Stromal cell of bone marrow (primary cell): ENCODE measurements around the gene PCDHGB2.
"Not testable (repeated sequence)": the region's sequence is repeated elsewhere in the genome, so short reads cannot be mapped to it uniquely, and the experiment has no call there.

ENCODE experiments used
- DNase-seq: peaks from one replicate; pipeline ENCODE4 v3.0.0-alpha.2; 2012; ENCODE audit warnings: low read depth

Gene PCDHGB2

GRCh38 chr5:141359790-141360426, at the start of gene PCDHGB2:
PCDHGB2 (plus strand) TSS chr5:141359994; CDS start chr5:141360136, 142 bp downstream.
- DNase-seq: no peak

- DNase-seq: no peak
Measured at GRCh38 chr5:141313711-141314110, 46.1 kb upstream of the PCDHGB2 start.

GRCh38 chr5:141316963-141317362, 42.8 kb upstream of the PCDHGB2 start:
- DNase-seq: not testable (repeated sequence)

GRCh38 chr5:141319202-141319601, 40.6 kb upstream of the PCDHGB2 start:
- no peak for DNase-seq

GRCh38 chr5:141319699-141320098, 40.1 kb upstream of the PCDHGB2 start:
- DNase-seq: no peak

GRCh38 chr5:141320225-141321169, 39.3 kb upstream of the PCDHGB2 start, which contains the start of gene TAF7:
TAF7 (minus strand) TSS chr5:141320784; CDS start chr5:141320044, 740 bp downstream.
- peak; percentile 84 for DNase-seq

- DNase-seq: no peak
Measured at GRCh38 chr5:141322261-141322660, 37.5 kb upstream of the PCDHGB2 start.

GRCh38 chr5:141326088-141326854, 33.5 kb upstream of the PCDHGB2 start:
- peak; percentile 62 for DNase-seq

- DNase-seq: no peak
Measured at GRCh38 chr5:141328231-141328630, 31.6 kb upstream of the PCDHGB2 start.

GRCh38 chr5:141330299-141331080, 29.3 kb upstream of the PCDHGB2 start, which contains the start of gene PCDHGA1:
PCDHGA1 (plus strand) TSS chr5:141330514.
- no peak for DNase-seq

- not testable (repeated sequence) for DNase-seq
Measured at GRCh38 chr5:141332571-141332970, 27.2 kb upstream of the PCDHGB2 start.

- DNase-seq: no peak
Measured at GRCh38 chr5:141338538-141339306, 21.1 kb upstream of the PCDHGB2 start, which contains the start of gene PCDHGA2. PCDHGA2 (plus strand) TSS chr5:141338760.

GRCh38 chr5:141340781-141341354, 18.9 kb upstream of the PCDHGB2 start:
- not testable (repeated sequence) for DNase-seq

GRCh38 chr5:141342773-141343172, 17.0 kb upstream of the PCDHGB2 start:
- DNase-seq: no peak

- DNase-seq: no peak
Measured at GRCh38 chr5:141343242-141343952, 16.4 kb upstream of the PCDHGB2 start, which contains the start of gene PCDHGA3. PCDHGA3 (plus strand) TSS chr5:141343829; CDS start chr5:141344034, 205 bp downstream.

- no peak for DNase-seq
Measured at GRCh38 chr5:141343953-141344463, 15.8 kb upstream of the PCDHGB2 start.

- no peak for DNase-seq
Measured at GRCh38 chr5:141345327-141345726, 14.5 kb upstream of the PCDHGB2 start.

GRCh38 chr5:141346017-141346416, 13.8 kb upstream of the PCDHGB2 start:
- not testable (repeated sequence) for DNase-seq
